Fibroblast of the aortic adventitia (primary cell): ENCODE results near the gene RREB1. TPM values are rescaled to one million over a fixed set of nuclear protein-coding genes. Genes with fewer than 3 reads are reported as not detected.

Experiments used
- DNase-seq: peaks from one replicate; pipeline ENCODE4 v3.0.0-alpha.2; 2010; ENCODE audit warnings: low read depth
- H3K4me3 ChIP-seq: 2 replicates; pipeline ENCODE4 v1.5.1; 2011; ENCODE audit warnings: low read depth, mild to moderate bottlenecking, control low read depth, low read length, moderate library complexity
- CTCF ChIP-seq: IDR thresholded peaks from 2 replicates; pipeline ENCODE4 v1.5.1; 2011; ENCODE audit warnings: mild to moderate bottlenecking, low read length, control low read depth, inconsistent platforms; ENCODE audit not compliant: insufficient read depth
- total RNA-seq: library from RNA; depleted of rRNA; stranded (reverse); fragments of >200 nt; gene quantifications from 2 replicates; pipeline ENCODE4 v1.2.3, GENCODE V29; 2012; ENCODE audit warnings: low replicate concordance

RREB1 gene
- total RNA-seq, 1 donor: 17.6 TPM

GRCh38 chr6:7283676-7284075, 175.9 kb downstream of the RREB1 start:
- TF ChIP-seq CTCF: no peak
- H3K4me3 ChIP-seq: no peak overlapping the region
- DNase-seq: no peak

GRCh38 chr6:7285416-7285815, 177.7 kb downstream of the RREB1 start:
- TF ChIP-seq CTCF: no peak
- no peak for DNase-seq

GRCh38 chr6:7290079-7290478, 182.3 kb downstream of the RREB1 start:
- H3K4me3 ChIP-seq: no peak overlapping the region
- no peak for TF ChIP-seq CTCF
- no peak for DNase-seq

More at GRCh38 chr6:7285416-7285815, 177.7 kb downstream of the RREB1 start:
- H3K4me3 ChIP-seq: no peak overlapping the region

- no peak overlapping the region for H3K4me3 ChIP-seq
- peak; percentile 69 for DNase-seq
- TF ChIP-seq CTCF: no peak
Observed at GRCh38 chr6:7292596-7293255, 185.0 kb downstream of the RREB1 start.

GRCh38 chr6:7295916-7296315, 188.2 kb downstream of the RREB1 start:
- DNase-seq: no peak
- TF ChIP-seq CTCF: no peak
- H3K4me3 ChIP-seq: no peak overlapping the region

- H3K4me3 ChIP-seq: no peak overlapping the region
- no peak for TF ChIP-seq CTCF
- DNase-seq: no peak
Observed at GRCh38 chr6:7296602-7297001, 188.8 kb downstream of the RREB1 start.

GRCh38 chr6:7298113-7298512, 190.4 kb downstream of the RREB1 start:
- TF ChIP-seq CTCF: no peak
- H3K4me3 ChIP-seq: no peak overlapping the region
- no peak for DNase-seq
